Mesenchymal stem cell (in vitro differentiated cells and primary cell): ENCODE results near the gene TBCK.

Experiments used
- DNase-seq: peaks from one replicate; pipeline ENCODE4 v3.0.0-alpha.2; 2013
- H2AFZ ChIP-seq: one replicate; pipeline ENCODE4 v1.6.1; 2013; ENCODE audit warnings: low read depth, mild to moderate bottlenecking, control low read depth, inconsistent platforms, low read length, moderate library complexity
- H2AK5ac ChIP-seq: 2 replicates; pipeline ENCODE4 v1.6.1; 2013; ENCODE audit warnings: low read length, moderate library complexity, mild to moderate bottlenecking, inconsistent platforms; ENCODE audit not compliant: severe bottlenecking
- H2BK120ac ChIP-seq: one replicate; pipeline ENCODE4 v1.6.1; 2013; ENCODE audit warnings: low read depth, mild to moderate bottlenecking, inconsistent platforms, low read length, moderate library complexity
- H2BK12ac ChIP-seq, 2 experiments: one replicate each; pipeline ENCODE4 v1.6.1; 2013; ENCODE audit warnings: inconsistent platforms in 2 of 2, low read length in 2 of 2, mild to moderate bottlenecking in 2 of 2, moderate library complexity in 2 of 2, control low read depth in 1 of 2
- H2BK15ac ChIP-seq: one replicate; pipeline ENCODE4 v1.6.1; 2013; ENCODE audit warnings: mild to moderate bottlenecking, low read depth, inconsistent platforms; ENCODE audit not compliant: poor library complexity, severe bottlenecking
- H2BK5ac ChIP-seq: 2 replicates; pipeline ENCODE4 v1.6.1; 2013; ENCODE audit warnings: low read depth, mild to moderate bottlenecking, low read length, control low read depth, inconsistent platforms; ENCODE audit not compliant: poor library complexity, severe bottlenecking
- H3K14ac ChIP-seq, 2 experiments: one replicate each; pipeline ENCODE4 v1.6.1; 2013; ENCODE audit warnings: inconsistent platforms in 2 of 2, low read length in 2 of 2, control low read depth in 1 of 2, mild to moderate bottlenecking in 1 of 2, moderate library complexity in 1 of 2
- H3K18ac ChIP-seq, 2 experiments: one replicate each; pipeline ENCODE4 v1.6.1; 2013; ENCODE audit warnings: inconsistent platforms in 2 of 2, low read length in 2 of 2, control low read depth in 1 of 2, low read depth in 1 of 2, mild to moderate bottlenecking in 1 of 2
- H3K23ac ChIP-seq, 2 experiments: one replicate each; pipeline ENCODE4 v1.6.1; 2013; ENCODE audit warnings: inconsistent platforms in 2 of 2, low read length in 2 of 2, mild to moderate bottlenecking in 2 of 2, moderate library complexity in 2 of 2, control low read depth in 1 of 2
- H3K27ac ChIP-seq: 2 replicates; pipeline ENCODE4 v1.5.1; 2013; ENCODE audit warnings: mild to moderate bottlenecking, moderate library complexity, low read length, control low read depth, inconsistent platforms; ENCODE audit not compliant: poor library complexity, severe bottlenecking
- H3K27me3 ChIP-seq, 2 experiments: 2 replicates each; pipeline versions ENCODE4 v1.6.1 to v1.7.0; 2013; ENCODE audit warnings: low read length in 2 of 2, mild to moderate bottlenecking in 2 of 2, moderate library complexity in 2 of 2, control low read depth in 1 of 2, inconsistent platforms in 1 of 2; ENCODE audit not compliant: control insufficient read depth in 1 of 2, insufficient read depth in 1 of 2
- H3K36me3 ChIP-seq, 2 experiments: 2 replicates each; pipeline versions ENCODE4 v1.6.1 to v1.7.0; 2013; ENCODE audit warnings: low read length in 2 of 2, control low read depth in 1 of 2, inconsistent platforms in 1 of 2, low read depth in 1 of 2, mild to moderate bottlenecking in 1 of 2; ENCODE audit not compliant: insufficient read depth in 2 of 2, control insufficient read depth in 1 of 2
- H3K4ac ChIP-seq, 2 experiments: one replicate each; pipeline ENCODE4 v1.6.1; 2013; ENCODE audit warnings: inconsistent platforms in 2 of 2, low read length in 2 of 2, mild to moderate bottlenecking in 2 of 2, moderate library complexity in 2 of 2, control low read depth in 1 of 2, low read depth in 1 of 2
- H3K4me1 ChIP-seq: 2 replicates; pipeline ENCODE4 v1.6.1; 2013; ENCODE audit warnings: low read depth, low read length, control low read depth; ENCODE audit not compliant: control insufficient read depth, insufficient read depth
- H3K4me2 ChIP-seq: 2 replicates; pipeline ENCODE4 v1.6.1; 2013; ENCODE audit warnings: low read length, mild to moderate bottlenecking, inconsistent platforms; ENCODE audit not compliant: poor library complexity, severe bottlenecking
- H3K4me3 ChIP-seq, 2 experiments: 2 replicates each; pipeline versions ENCODE4 v1.5.1 to v1.7.0; 2013; ENCODE audit warnings: low read length in 2 of 2, mild to moderate bottlenecking in 2 of 2, control low read depth in 1 of 2, low read depth in 1 of 2; ENCODE audit not compliant: insufficient read depth in 1 of 2
- H3K79me1 ChIP-seq: replicated peaks from 2 replicates; pipeline ENCODE4 v1.6.1; 2013; ENCODE audit warnings: mild to moderate bottlenecking, control low read depth, low read length, inconsistent platforms; ENCODE audit not compliant: poor library complexity, severe bottlenecking
- H3K9ac ChIP-seq: 2 replicates; pipeline ENCODE4 v1.7.0; 2013; ENCODE audit warnings: mild to moderate bottlenecking, low read length, moderate library complexity
- H3K9me3 ChIP-seq: 2 replicates; pipeline ENCODE4 v1.7.0; 2013; ENCODE audit warnings: mild to moderate bottlenecking, low read length; ENCODE audit not compliant: control insufficient read depth
- H4K8ac ChIP-seq: one replicate; pipeline ENCODE4 v1.6.1; 2013; ENCODE audit warnings: inconsistent platforms, mild to moderate bottlenecking, low read length, moderate library complexity
- H4K91ac ChIP-seq: one replicate; pipeline ENCODE4 v1.6.1; 2013; ENCODE audit warnings: mild to moderate bottlenecking, low read length, inconsistent platforms
- WGBS: methylation state at CpG from one replicate; pipeline ENCODE4 v1.1.7; 2013; ENCODE audit warnings: mixed read lengths; 5-methylcytosine and 5-hydroxymethylcytosine counted together

The TBCK gene

DNA sequence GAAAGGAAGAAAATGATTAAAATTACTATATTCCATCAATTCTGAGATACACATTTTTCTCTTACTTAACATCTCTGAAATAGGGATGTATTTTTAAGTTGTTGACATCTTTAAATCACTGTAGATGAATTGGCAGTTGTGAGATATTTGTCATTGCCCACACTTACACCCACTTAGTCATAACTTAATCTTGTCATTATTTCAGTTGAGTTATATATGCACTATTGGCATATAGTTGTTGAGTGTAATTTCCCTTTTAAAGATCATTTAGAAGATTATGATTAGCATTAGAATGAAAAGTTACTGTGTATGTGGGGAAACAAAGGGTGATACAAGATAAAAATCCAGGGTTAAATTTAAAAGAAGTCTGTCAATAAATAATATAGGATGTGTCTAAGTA is 2.5 kb upstream of the TBCK start:
- Histone ChIP-seq H4K8ac (no peak overlapping the region), H3K9ac (peak overlapping the region; percentile 99), H3K18ac (no peak overlapping the region), H3K36me3 (peaks cover 6 to 9% of the 10 kb centered on the region in 2 experiments), H3K79me1 (peaks cover 2% of the 10 kb centered on the region), H3K23ac (no peak overlapping the region), H3K14ac (no peak overlapping the region), H2BK12ac (no peak overlapping the region), H3K9me3 (no peaks in the 10 kb centered on the region), H3K4me2 (no peak overlapping the region), H2BK120ac (no peak overlapping the region), H2BK5ac (no peak overlapping the region), H4K91ac (no peak overlapping the region), H3K4me3 (peak overlapping the region in 1 of 2 experiments; percentile 99), H2AK5ac (no peak overlapping the region), H3K4me1 (peaks cover 4% of the 10 kb centered on the region), H3K4ac (no peak overlapping the region), H3K27ac (no peak overlapping the region), H2BK15ac (no peak overlapping the region), H2AFZ (no peak overlapping the region), H3K27me3 (no peaks in the 10 kb centered on the region)
- no peak for DNase-seq

- peaks cover 2% of the 10 kb centered on the region for H3K79me1 ChIP-seq
- no peak overlapping the region for H4K91ac ChIP-seq
- H3K4ac ChIP-seq = no peak overlapping the region
- H3K27me3 ChIP-seq = no peaks in the 10 kb centered on the region
- H3K4me2 ChIP-seq = peak overlapping the region; percentile 70
- H3K9me3 ChIP-seq = no peaks in the 10 kb centered on the region
- no peak overlapping the region for H2BK15ac ChIP-seq
- H3K23ac ChIP-seq = no peak overlapping the region
- peaks cover 4% of the 10 kb centered on the region for H3K4me1 ChIP-seq
- H3K36me3 ChIP-seq = peaks cover 6 to 9% of the 10 kb centered on the region in 2 experiments
- H2BK120ac ChIP-seq = no peak overlapping the region
- H3K4me3 ChIP-seq = peak overlapping the region in 1 of 2 experiments; percentile 99
- no peak overlapping the region for H2AFZ ChIP-seq
- H3K18ac ChIP-seq = no peak overlapping the region
- H2AK5ac ChIP-seq = no peak overlapping the region
- WGBS = no CpG with 5 or more reads among the region's 1 CpG
- H4K8ac ChIP-seq = no peak overlapping the region
- H3K14ac ChIP-seq = no peak overlapping the region
- H2BK5ac ChIP-seq = no peak overlapping the region
- H3K9ac ChIP-seq = peak overlapping the region; percentile 99
- H2BK12ac ChIP-seq = no peak overlapping the region
- DNase-seq = no peak
- H3K27ac ChIP-seq = no peak overlapping the region
Measured at GRCh38 chr4:106317815-106318214, 1.8 kb upstream of the TBCK start.

DNA sequence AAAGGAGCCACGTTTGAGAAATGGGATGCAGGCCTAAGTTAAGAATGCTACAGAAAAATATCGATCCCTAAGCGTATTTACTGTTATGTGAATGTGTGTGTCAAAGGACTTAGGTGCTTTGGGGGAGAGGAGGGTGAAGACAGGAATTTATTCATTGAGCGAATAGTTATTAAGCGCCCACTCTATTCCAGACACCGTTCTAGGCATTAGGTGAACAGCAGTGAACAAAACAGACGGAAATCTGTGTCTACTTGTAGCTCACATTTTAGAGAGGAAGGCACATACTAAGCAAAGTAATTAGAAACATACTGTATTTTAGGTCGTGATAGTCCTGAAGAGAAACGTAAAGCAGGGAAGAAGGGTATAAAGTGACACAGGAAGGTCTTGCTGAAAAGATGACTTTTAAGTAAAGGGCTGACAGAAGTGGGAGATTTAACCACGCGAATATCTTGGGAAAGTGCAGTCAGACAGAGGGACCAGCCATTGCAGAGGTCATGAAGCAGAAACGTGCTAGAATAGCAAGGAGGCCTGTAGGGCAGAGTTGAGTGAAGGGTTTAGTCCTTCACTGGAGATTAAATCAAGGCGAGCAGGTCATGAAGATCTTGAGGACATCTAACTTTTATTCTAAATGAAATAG is 882 bp upstream of the TBCK start:
- Histone ChIP-seq H3K18ac (peak overlapping the region; percentile 73 to 87), H3K4ac (peak overlapping the region; percentile 26 to 63), H3K9ac (peak overlapping the region; percentile 99), H3K27me3 (no peaks in the 10 kb centered on the region), H3K27ac (peak overlapping the region; percentile 87), H2BK12ac (no peak overlapping the region), H3K4me1 (peaks cover 1% of the 10 kb centered on the region), H2AFZ (peak overlapping the region; percentile 65), H3K36me3 (peaks cover 2 to 9% of the 10 kb centered on the region in 2 experiments), H3K23ac (no peak overlapping the region), H2BK15ac (no peak overlapping the region), H3K4me2 (peak overlapping the region; percentile 90), H4K91ac (peak overlapping the region; percentile 64), H4K8ac (peak overlapping the region; percentile 84), H2BK5ac (no peak overlapping the region), H3K14ac (no peak overlapping the region), H3K4me3 (peak overlapping the region; percentile 76 to 99), H2BK120ac (peak overlapping the region; percentile 71), H3K79me1 (peaks cover 2% of the 10 kb centered on the region), H3K9me3 (no peaks in the 10 kb centered on the region), H2AK5ac (no peak overlapping the region)
- 9% methylated on average over 13 of the region's 13 CpGs for WGBS
- peak; percentile 41 for DNase-seq

DNA sequence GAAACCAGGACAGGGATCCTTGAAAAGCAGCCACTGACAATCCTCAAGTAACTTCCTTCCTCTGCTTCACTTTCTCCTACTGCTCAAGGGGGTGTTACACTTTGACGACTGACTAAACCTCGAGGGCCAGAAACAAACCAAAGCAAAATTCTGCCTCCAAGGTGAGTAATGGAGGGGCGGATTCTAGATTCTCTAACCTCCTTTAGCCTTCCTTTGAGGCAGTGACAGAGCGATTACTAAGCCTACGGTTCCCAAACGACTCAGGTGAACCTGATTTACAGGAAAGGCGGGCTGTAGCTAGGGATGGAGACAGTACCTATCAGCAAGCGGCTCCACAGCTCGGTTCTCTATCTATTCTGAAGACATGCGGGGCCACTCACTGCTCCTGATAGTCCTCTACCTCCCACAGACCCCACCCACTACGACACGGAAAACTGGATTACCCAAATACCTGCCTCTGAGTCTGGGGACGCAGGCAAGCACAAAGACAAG is 487 bp downstream of the TBCK start:
- Histone ChIP-seq H3K4ac (peak overlapping the region; percentile 76 to 86), H3K14ac (peak overlapping the region in 1 of 2 experiments; percentile 71), H2AFZ (peak overlapping the region; percentile 68), H2BK15ac (no peak overlapping the region), H3K27me3 (no peaks in the 10 kb centered on the region), H3K4me3 (peak overlapping the region; percentile 89 to 99), H3K9me3 (no peaks in the 10 kb centered on the region), H3K79me1 (peaks cover under 1% of the 10 kb centered on the region), H2BK5ac (no peak overlapping the region), H2AK5ac (peak overlapping the region; percentile 78), H3K4me2 (peak overlapping the region; percentile 91), H3K4me1 (peaks cover 1% of the 10 kb centered on the region), H2BK120ac (peak overlapping the region; percentile 75), H3K23ac (no peak overlapping the region), H4K91ac (peak overlapping the region; percentile 97), H3K9ac (peak overlapping the region; percentile 99), H3K36me3 (peaks cover 0 to 2% of the 10 kb centered on the region in 2 experiments), H2BK12ac (no peak overlapping the region), H3K18ac (peak overlapping the region; percentile 82 to 95), H3K27ac (peak overlapping the region; percentile 87), H4K8ac (peak overlapping the region; percentile 98)
- peak; percentile 61 for DNase-seq
- 0% methylated on average over 13 of the region's 13 CpGs for WGBS
